Stimulated activated naive B cell treated with anti-CD40 and anti-IgM and Interleukin-4, amounts not matched to agents 10 μg/mL and 1 μg/mL and 100 μg/mL, for 72 hours (primary cell): ENCODE measurements around the gene RFPL3.
"Not testable (repeated sequence)": the region's sequence is repeated elsewhere in the genome, so short reads cannot be mapped to it uniquely, and the experiment has no call there.

ENCODE experiments used
- ATAC-seq, 2 donors: fragments of 150-1000 bp; cut with Tn5 transposase; replicated peaks; 2 replicates each; pipeline ENCODE4 v1.10.0; 2021; ENCODE audit warnings: moderate library complexity in 1 of 2
- DNase-seq: peaks from one replicate; pipeline ENCODE4 v3.0.0; 2021
- H3K27ac Mint-ChIP-seq: one replicate; pipeline ENCODE4 v1.8.0; 2022; ENCODE audit warnings: mild to moderate bottlenecking, mixed read lengths
- H3K27me3 Mint-ChIP-seq, 2 donors: one replicate each; pipeline ENCODE4 v1.8.0; 2022; ENCODE audit warnings: mixed read lengths in 2 of 2
- H3K36me3 Mint-ChIP-seq, 2 donors: one replicate each; pipeline ENCODE4 v1.8.0; 2022; ENCODE audit warnings: mixed read lengths in 2 of 2, mild to moderate bottlenecking in 1 of 2
- H3K4me1 Mint-ChIP-seq, 2 donors: one replicate each; pipeline ENCODE4 v1.8.0; 2022; ENCODE audit warnings: mixed read lengths in 2 of 2, mild to moderate bottlenecking in 1 of 2
- H3K4me3 Mint-ChIP-seq, 2 donors: one replicate each; pipeline ENCODE4 v1.8.0; 2022; ENCODE audit warnings: mild to moderate bottlenecking in 2 of 2, mixed read lengths in 2 of 2, moderate library complexity in 1 of 2
- H3K9me3 Mint-ChIP-seq, 2 donors: one replicate each; pipeline ENCODE4 v1.8.0; 2022; ENCODE audit warnings: mixed read lengths in 2 of 2, mild to moderate bottlenecking in 1 of 2

The RFPL3 gene

GRCh38 chr22:32357567-32357966 is at the start of gene RFPL3:
Gene RFPL3, plus strand, starts transcription at chr22:32357867. Its CDS starts 205 bp downstream, at chr22:32358072.
- Mint-ChIP-seq H3K36me3 (peaks cover 0 to 10% of the 10 kb centered on the region in 2 donors), H3K27me3 (peaks cover 4 to 15% of the 10 kb centered on the region in 2 donors)
- ATAC-seq, H3K4me1 Mint-ChIP-seq, DNase-seq, H3K27ac Mint-ChIP-seq, H3K4me3 Mint-ChIP-seq, H3K9me3 Mint-ChIP-seq: not testable (repeated sequence)

- H3K36me3 Mint-ChIP-seq: peaks cover 0 to 2% of the 10 kb centered on the region in 2 donors
- ATAC-seq: no peak
- no peak overlapping the region for H3K4me3 Mint-ChIP-seq
- no peaks in the 10 kb centered on the region for H3K9me3 Mint-ChIP-seq
- DNase-seq: no peak
- no peak overlapping the region for H3K27ac Mint-ChIP-seq
- H3K27me3 Mint-ChIP-seq: peaks cover 38 to 66% of the 10 kb centered on the region in 2 donors
- H3K4me1 Mint-ChIP-seq: no peaks in the 10 kb centered on the region
Observed at GRCh38 chr22:32308191-32308590, 49.5 kb upstream of the RFPL3 start.

DNA sequence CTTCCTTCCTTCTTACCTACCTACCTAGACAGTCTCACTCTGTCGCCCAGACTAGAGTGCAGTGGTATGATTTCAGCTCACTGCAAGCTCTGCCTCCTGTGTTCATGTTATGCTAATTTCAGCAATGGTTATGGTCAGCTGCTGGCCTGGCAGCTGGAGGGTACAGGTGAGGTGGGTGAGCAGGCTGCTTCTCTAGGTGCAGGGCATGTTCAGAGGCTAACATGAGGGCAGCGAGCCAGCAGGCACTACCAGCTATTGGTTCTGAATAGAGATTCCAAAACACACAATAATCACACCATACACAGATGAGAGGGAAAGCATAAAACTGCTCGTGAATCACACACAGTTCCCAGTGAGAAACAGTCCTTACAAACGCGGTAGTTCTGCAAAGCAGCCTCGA is 48.7 kb upstream of the RFPL3 start:
- peaks cover 43 to 60% of the 10 kb centered on the region in 2 donors for H3K27me3 Mint-ChIP-seq
- no peak for ATAC-seq

GRCh38 chr22:32309585-32310251 is 47.9 kb upstream of the RFPL3 start:
- H3K4me1 Mint-ChIP-seq: no peaks in the 10 kb centered on the region
- no peak overlapping the region for H3K27ac Mint-ChIP-seq
- H3K4me3 Mint-ChIP-seq: no peak overlapping the region
- H3K27me3 Mint-ChIP-seq: peaks cover 43 to 57% of the 10 kb centered on the region in 2 donors
- no peak for ATAC-seq
- H3K36me3 Mint-ChIP-seq: peaks cover 0 to 2% of the 10 kb centered on the region in 2 donors
- H3K9me3 Mint-ChIP-seq: peaks cover 0 to 2% of the 10 kb centered on the region in 2 donors
- DNase-seq: no peak

More for the DNA sequence above, 48.7 kb upstream of the RFPL3 start:
- Mint-ChIP-seq H3K4me1 (no peaks in the 10 kb centered on the region), H3K9me3 (peaks cover 0 to 2% of the 10 kb centered on the region in 2 donors), H3K4me3 (no peak overlapping the region), H3K36me3 (peaks cover 0 to 2% of the 10 kb centered on the region in 2 donors), H3K27ac (no peak overlapping the region)
- DNase-seq: no peak

DNA sequence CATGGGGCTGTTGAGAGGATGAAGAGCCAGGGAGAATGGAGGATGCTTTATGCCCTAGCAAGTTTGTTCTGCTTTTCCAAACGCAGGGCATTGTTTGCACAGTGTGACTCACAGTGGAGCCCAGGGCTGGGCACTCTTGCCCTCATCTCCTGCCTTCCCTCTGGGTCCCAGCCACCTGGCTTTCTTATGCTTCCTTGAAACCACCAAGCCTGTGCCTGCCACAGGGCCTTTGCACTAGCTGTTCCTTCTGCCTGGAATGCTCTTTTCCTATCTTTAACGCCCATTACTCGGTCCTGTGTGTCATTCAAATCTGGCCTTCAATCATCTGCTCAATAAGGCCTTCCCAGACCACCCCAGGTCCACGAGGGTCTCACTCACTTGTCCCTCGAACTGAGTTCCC is 46.9 kb upstream of the RFPL3 start:
- Mint-ChIP-seq H3K9me3 (peaks cover 0 to 2% of the 10 kb centered on the region in 2 donors), H3K27me3 (peaks cover 42 to 57% of the 10 kb centered on the region in 2 donors), H3K27ac (no peak overlapping the region), H3K4me1 (no peaks in the 10 kb centered on the region), H3K36me3 (peaks cover 0 to 2% of the 10 kb centered on the region in 2 donors), H3K4me3 (no peak overlapping the region)
- DNase-seq (no peak), ATAC-seq (no peak)

DNA sequence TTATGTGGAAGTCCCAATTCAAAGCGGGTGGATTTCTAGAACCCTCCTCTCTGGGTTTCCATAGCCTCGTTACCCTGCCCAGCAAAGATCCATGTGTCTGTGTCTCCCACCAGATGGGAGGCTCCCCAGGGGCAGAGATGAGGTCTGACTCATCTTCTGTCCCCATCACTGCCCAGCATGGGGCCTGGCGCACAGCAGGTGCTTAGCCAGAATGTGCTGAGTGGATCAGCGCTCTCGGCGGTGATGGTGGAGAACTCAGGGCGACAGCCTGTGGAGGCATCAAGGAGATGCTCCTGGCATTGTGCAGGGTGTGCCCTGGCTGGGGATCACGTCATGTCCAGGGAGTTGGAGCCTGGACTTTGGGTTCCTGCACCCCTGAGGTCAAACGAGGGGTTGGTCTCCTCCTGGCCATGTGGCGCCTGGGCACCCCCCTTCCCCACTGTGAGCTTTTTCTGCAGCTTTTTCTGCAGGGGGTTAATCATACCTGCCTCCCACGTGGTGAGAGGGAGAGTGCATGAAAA is 46.1 kb upstream of the RFPL3 start:
- no peak overlapping the region for H3K27ac Mint-ChIP-seq
- no peak overlapping the region for H3K4me3 Mint-ChIP-seq
- peaks cover 0 to 2% of the 10 kb centered on the region in 2 donors for H3K9me3 Mint-ChIP-seq
- peaks cover 0 to 2% of the 10 kb centered on the region in 2 donors for H3K36me3 Mint-ChIP-seq
- ATAC-seq: no peak
- no peak for DNase-seq
- H3K27me3 Mint-ChIP-seq: peaks cover 38 to 54% of the 10 kb centered on the region in 2 donors
- no peaks in the 10 kb centered on the region for H3K4me1 Mint-ChIP-seq

DNA sequence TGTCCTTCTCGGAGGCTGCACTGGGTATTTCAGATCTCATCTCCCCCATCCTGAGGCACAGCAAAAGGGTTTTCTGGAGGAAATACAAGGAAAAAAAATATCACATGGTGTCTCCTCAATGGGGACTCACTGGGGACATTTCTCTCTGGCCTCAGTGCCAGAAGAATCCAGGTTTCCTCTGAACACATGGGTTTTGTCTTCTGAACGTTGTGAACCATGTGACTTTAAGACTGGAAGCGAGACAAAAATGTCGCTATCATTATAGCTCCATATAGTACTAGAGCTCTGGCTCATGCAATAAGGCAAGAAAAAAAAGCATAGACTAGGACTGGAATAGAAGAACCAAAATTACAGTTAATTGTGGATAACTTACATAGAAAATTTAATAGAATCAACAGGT is 44.9 kb upstream of the RFPL3 start:
- no peaks in the 10 kb centered on the region for H3K4me1 Mint-ChIP-seq
- peaks cover 0 to 2% of the 10 kb centered on the region in 2 donors for H3K36me3 Mint-ChIP-seq
- no peak for ATAC-seq
- H3K27me3 Mint-ChIP-seq: peaks cover 26 to 44% of the 10 kb centered on the region in 2 donors
- no peak for DNase-seq
- no peak overlapping the region for H3K27ac Mint-ChIP-seq
- H3K9me3 Mint-ChIP-seq: peaks cover 0 to 2% of the 10 kb centered on the region in 2 donors
- H3K4me3 Mint-ChIP-seq: no peak overlapping the region

DNA sequence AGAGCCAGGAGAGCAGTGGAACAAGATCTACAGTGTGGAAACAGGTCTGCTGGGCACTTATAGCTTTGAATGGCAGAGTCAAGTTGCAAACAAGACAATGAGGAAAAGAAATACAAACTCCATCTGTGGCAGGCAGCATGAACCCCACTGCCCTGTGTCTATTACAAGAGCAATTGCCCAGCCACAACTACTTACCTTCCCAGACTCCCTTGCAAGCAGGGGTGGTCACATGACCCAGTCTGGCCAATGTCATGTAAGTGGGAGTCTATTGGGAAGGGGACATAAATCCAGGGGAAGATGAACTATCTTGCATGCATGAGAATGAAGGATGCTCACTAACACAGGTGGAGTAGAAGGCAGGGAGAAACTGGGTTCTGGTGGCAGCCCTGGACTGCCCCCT is 44.1 kb upstream of the RFPL3 start:
- no peak for ATAC-seq
- H3K4me3 Mint-ChIP-seq: no peak overlapping the region
- no peaks in the 10 kb centered on the region for H3K4me1 Mint-ChIP-seq
- peaks cover 25 to 48% of the 10 kb centered on the region in 2 donors for H3K27me3 Mint-ChIP-seq
- H3K9me3 Mint-ChIP-seq: peaks cover 0 to 2% of the 10 kb centered on the region in 2 donors
- no peak for DNase-seq
- H3K27ac Mint-ChIP-seq: no peak overlapping the region
- peaks cover 0 to 2% of the 10 kb centered on the region in 2 donors for H3K36me3 Mint-ChIP-seq

- H3K4me1 Mint-ChIP-seq: no peaks in the 10 kb centered on the region
- no peaks in the 10 kb centered on the region for H3K36me3 Mint-ChIP-seq
- peaks cover 5 to 7% of the 10 kb centered on the region in 2 donors for H3K9me3 Mint-ChIP-seq
- H3K27ac Mint-ChIP-seq: no peak overlapping the region
- H3K27me3 Mint-ChIP-seq: peaks cover 27 to 29% of the 10 kb centered on the region in 2 donors
- H3K4me3 Mint-ChIP-seq: no peak overlapping the region
- no peak for ATAC-seq
- no peak for DNase-seq
Observed at GRCh38 chr22:32317524-32317923, 40.1 kb upstream of the RFPL3 start.

GRCh38 chr22:32318361-32318760 is 39.3 kb upstream of the RFPL3 start:
- peaks cover 27 to 29% of the 10 kb centered on the region in 2 donors for H3K27me3 Mint-ChIP-seq
- ATAC-seq: no peak
- peaks cover 5 to 7% of the 10 kb centered on the region in 2 donors for H3K9me3 Mint-ChIP-seq
- H3K4me1 Mint-ChIP-seq: no peaks in the 10 kb centered on the region
- no peaks in the 10 kb centered on the region for H3K36me3 Mint-ChIP-seq
- no peak for DNase-seq
- H3K4me3 Mint-ChIP-seq: no peak overlapping the region
- H3K27ac Mint-ChIP-seq: no peak overlapping the region

- no peak overlapping the region for H3K27ac Mint-ChIP-seq
- peaks cover 20% of the 10 kb centered on the region in 2 donors for H3K27me3 Mint-ChIP-seq
- no peak for DNase-seq
- H3K4me3 Mint-ChIP-seq: no peak overlapping the region
- H3K4me1 Mint-ChIP-seq: no peaks in the 10 kb centered on the region
- no peaks in the 10 kb centered on the region for H3K36me3 Mint-ChIP-seq
- no peak for ATAC-seq
- H3K9me3 Mint-ChIP-seq: peaks cover 5% of the 10 kb centered on the region in 2 donors
Observed at GRCh38 chr22:32319861-32320406, 37.7 kb upstream of the RFPL3 start.

GRCh38 chr22:32322986-32323385 is 34.7 kb upstream of the RFPL3 start:
- ATAC-seq: no peak
- H3K36me3 Mint-ChIP-seq: no peaks in the 10 kb centered on the region
- H3K9me3 Mint-ChIP-seq: peaks cover 5% of the 10 kb centered on the region in 2 donors
- H3K4me1 Mint-ChIP-seq: no peaks in the 10 kb centered on the region
- H3K27me3 Mint-ChIP-seq: peaks cover 7 to 15% of the 10 kb centered on the region in 2 donors
- H3K4me3 Mint-ChIP-seq: no peak overlapping the region
- DNase-seq: no peak
- H3K27ac Mint-ChIP-seq: no peak overlapping the region

- H3K9me3 Mint-ChIP-seq: peaks cover 5% of the 10 kb centered on the region in 2 donors
- no peak overlapping the region for H3K27ac Mint-ChIP-seq
- H3K4me1 Mint-ChIP-seq: no peaks in the 10 kb centered on the region
- ATAC-seq: no peak
- no peak for DNase-seq
- peaks cover 4 to 10% of the 10 kb centered on the region in 2 donors for H3K27me3 Mint-ChIP-seq
- no peaks in the 10 kb centered on the region for H3K36me3 Mint-ChIP-seq
- H3K4me3 Mint-ChIP-seq: no peak overlapping the region
Observed at GRCh38 chr22:32323513-32324164, 34.0 kb upstream of the RFPL3 start.

- H3K27ac Mint-ChIP-seq: no peak overlapping the region
- ATAC-seq (no peak), DNase-seq (no peak)
- H3K27me3 Mint-ChIP-seq: peaks cover 4 to 11% of the 10 kb centered on the region in 2 donors
- H3K4me1 Mint-ChIP-seq: no peaks in the 10 kb centered on the region
- H3K36me3 Mint-ChIP-seq: no peaks in the 10 kb centered on the region
- H3K9me3 Mint-ChIP-seq: peaks cover 0 to 2% of the 10 kb centered on the region in 2 donors
- no peak overlapping the region for H3K4me3 Mint-ChIP-seq
Observed at GRCh38 chr22:32324505-32325415, 32.9 kb upstream of the RFPL3 start.
